Measurements from ENCODE around the gene PDGFRB.

Gene PDGFRB

GRCh38 chr5:150065886-150066285, 89.8 kb downstream of the PDGFRB start:
- DNase-seq (ENCODE audit: low spot score), result no peak

GRCh38 chr5:150065346-150065745, 90.3 kb downstream of the PDGFRB start:
- no peak for DNase-seq (ENCODE audit: low spot score)

GRCh38 chr5:150064681-150065220, 90.9 kb downstream of the PDGFRB start:
- DNase-seq (ENCODE audit: low spot score), result no peak

Data from hematopoietic multipotent progenitor cell treated with erythropoietin and hydrocortisone succinate and interleukin-3 and kit ligand, for 15 days (in vitro differentiated cells).